ENCODE data around the gene RAB40C.

RAB40C gene

GRCh38 chr16:638034-638543 is 48.2 kb downstream of the RAB40C start:
- TF ChIP-seq TAF1 (IDR thresholded peaks at IDR 0.05; ENCODE audit: borderline replicate concordance, insufficient read depth, low read length) (no peak), SIN3A (IDR thresholded peaks at IDR 0.05; ENCODE audit: borderline replicate concordance, insufficient read depth, low read length) (no peak), POLR2AphosphoS5 (IDR thresholded peaks at IDR 0.05; ENCODE audit: low read depth, low read length) (no peak), REST (IDR thresholded peaks at IDR 0.05; ENCODE audit: insufficient read depth in 1 of 2, low read depth in 2 of 2, low read length in 2 of 2) (no peak), FOXP2 (optimal IDR thresholded peaks at IDR 0.05; ENCODE audit: borderline replicate concordance, extremely low read depth, extremely low read length, insufficient read depth) (no peak)

GRCh38 chr16:638836-639235 is 49.0 kb downstream of the RAB40C start:
- TF ChIP-seq FOXP2 (optimal IDR thresholded peaks at IDR 0.05; ENCODE audit: borderline replicate concordance, extremely low read depth, extremely low read length, insufficient read depth): no peak
- TF ChIP-seq SIN3A (IDR thresholded peaks at IDR 0.05; ENCODE audit: borderline replicate concordance, insufficient read depth, low read length): no peak
- no peak for TF ChIP-seq TAF1 (IDR thresholded peaks at IDR 0.05; ENCODE audit: borderline replicate concordance, insufficient read depth, low read length)

- no peak for TF ChIP-seq SIN3A (IDR thresholded peaks at IDR 0.05; ENCODE audit: borderline replicate concordance, insufficient read depth, low read length)
- TF ChIP-seq TAF1 (IDR thresholded peaks at IDR 0.05; ENCODE audit: borderline replicate concordance, insufficient read depth, low read length): no peak
- no peak for TF ChIP-seq REST (IDR thresholded peaks at IDR 0.05; ENCODE audit: insufficient read depth in 1 of 2, low read depth in 2 of 2, low read length in 2 of 2)
- TF ChIP-seq FOXP2 (optimal IDR thresholded peaks at IDR 0.05; ENCODE audit: borderline replicate concordance, extremely low read depth, extremely low read length, insufficient read depth): no peak
- TF ChIP-seq POLR2AphosphoS5 (IDR thresholded peaks at IDR 0.05; ENCODE audit: low read depth, low read length): no peak
Observed at GRCh38 chr16:640614-641013, 50.7 kb downstream of the RAB40C start.

GRCh38 chr16:641326-642188 is 51.7 kb downstream of the RAB40C start, which contains the start of gene MCRIP2:
Gene MCRIP2 (plus strand): TSS chr16:641828. CDS start chr16:641992, 164 bp downstream.
- no peak for TF ChIP-seq REST (IDR thresholded peaks at IDR 0.05; ENCODE audit: insufficient read depth in 1 of 2, low read depth in 2 of 2, low read length in 2 of 2)
- no peak for TF ChIP-seq SIN3A (IDR thresholded peaks at IDR 0.05; ENCODE audit: borderline replicate concordance, insufficient read depth, low read length)
- peak; percentile 78 for TF ChIP-seq POLR2AphosphoS5 (IDR thresholded peaks at IDR 0.05; ENCODE audit: low read depth, low read length)
- TF ChIP-seq TAF1 (IDR thresholded peaks at IDR 0.05; ENCODE audit: borderline replicate concordance, insufficient read depth, low read length): 0 out of 2 replicates have a peak, but pooled peaks have one; percentile 50

GRCh38 chr16:642189-643049 is 52.6 kb downstream of the RAB40C start:
- TF ChIP-seq TAF1 (IDR thresholded peaks at IDR 0.05; ENCODE audit: borderline replicate concordance, insufficient read depth, low read length): 0 out of 2 replicates have a peak, but pooled peaks have one; percentile 15
- no peak for TF ChIP-seq FOXP2 (optimal IDR thresholded peaks at IDR 0.05; ENCODE audit: borderline replicate concordance, extremely low read depth, extremely low read length, insufficient read depth)
